ENCODE results near the gene GNA14.

Gene GNA14

GRCh38 chr9:77514886-77515711 is 133.0 kb downstream of the GNA14 start:
- H3K4me1 ChIP-seq (ENCODE audit: insufficient read depth, insufficient read length) = peaks cover 2% of the 10 kb centered on the region
- H3K9me3 ChIP-seq (ENCODE audit: insufficient read depth, low read length) = no peaks in the 10 kb centered on the region
- no peak for DNase-seq (ENCODE audit: low read depth, low spot score)
- no peaks in the 10 kb centered on the region for H3K27me3 ChIP-seq (ENCODE audit: insufficient read depth, insufficient read length)
- TF ChIP-seq SUZ12 (IDR thresholded peaks at IDR 0.05; ENCODE audit: extremely low read depth, insufficient read depth, insufficient read length) = no peak
- H3K4me3 ChIP-seq (ENCODE audit: insufficient read length, low read depth) = no peak overlapping the region
- H3K36me3 ChIP-seq (ENCODE audit: insufficient read depth, insufficient read length, low read length) = no peaks in the 10 kb centered on the region
- H3K9ac ChIP-seq (ENCODE audit: insufficient read length, low read depth) = no peak overlapping the region

GRCh38 chr9:77513457-77513856 is 134.7 kb downstream of the GNA14 start:
- Histone ChIP-seq H3K36me3 (ENCODE audit: insufficient read depth, insufficient read length, low read length) (no peaks in the 10 kb centered on the region), H3K9ac (ENCODE audit: insufficient read length, low read depth) (no peak overlapping the region), H3K4me3 (ENCODE audit: insufficient read length, low read depth) (no peak overlapping the region), H3K9me3 (ENCODE audit: insufficient read depth, low read length) (no peaks in the 10 kb centered on the region), H3K4me1 (ENCODE audit: insufficient read depth, insufficient read length) (peaks cover 2% of the 10 kb centered on the region), H3K27me3 (ENCODE audit: insufficient read depth, insufficient read length) (no peaks in the 10 kb centered on the region)
- no peak for DNase-seq (ENCODE audit: low read depth, low spot score)
- TF ChIP-seq SUZ12 (IDR thresholded peaks at IDR 0.05; ENCODE audit: extremely low read depth, insufficient read depth, insufficient read length) (no peak), YY1 (IDR thresholded peaks at IDR 0.05; ENCODE audit: insufficient read depth, insufficient read length) (no peak), ZNF274 (IDR thresholded peaks at IDR 0.05; ENCODE audit: low read depth, low read length) (no peak)

GRCh38 chr9:77512876-77513275 is 135.2 kb downstream of the GNA14 start:
- Histone ChIP-seq H3K27me3 (ENCODE audit: insufficient read depth, insufficient read length) (no peaks in the 10 kb centered on the region), H3K9ac (ENCODE audit: insufficient read length, low read depth) (no peak overlapping the region), H3K4me3 (ENCODE audit: insufficient read length, low read depth) (no peak overlapping the region), H3K4me1 (ENCODE audit: insufficient read depth, insufficient read length) (peaks cover 2% of the 10 kb centered on the region), H3K36me3 (ENCODE audit: insufficient read depth, insufficient read length, low read length) (no peaks in the 10 kb centered on the region), H3K9me3 (ENCODE audit: insufficient read depth, low read length) (no peaks in the 10 kb centered on the region)
- DNase-seq (ENCODE audit: low read depth, low spot score) = no peak
- TF ChIP-seq YY1 (IDR thresholded peaks at IDR 0.05; ENCODE audit: insufficient read depth, insufficient read length) (no peak), ZNF274 (IDR thresholded peaks at IDR 0.05; ENCODE audit: low read depth, low read length) (no peak), SUZ12 (IDR thresholded peaks at IDR 0.05; ENCODE audit: extremely low read depth, insufficient read depth, insufficient read length) (no peak)

GRCh38 chr9:77511525-77511924 is 136.6 kb downstream of the GNA14 start:
- Histone ChIP-seq H3K27me3 (ENCODE audit: insufficient read depth, insufficient read length) (no peaks in the 10 kb centered on the region), H3K36me3 (ENCODE audit: insufficient read depth, insufficient read length, low read length) (no peaks in the 10 kb centered on the region), H3K9ac (ENCODE audit: insufficient read length, low read depth) (no peak overlapping the region), H3K4me1 (ENCODE audit: insufficient read depth, insufficient read length) (peaks cover 2% of the 10 kb centered on the region), H3K4me3 (ENCODE audit: insufficient read length, low read depth) (no peak overlapping the region), H3K9me3 (ENCODE audit: insufficient read depth, low read length) (no peaks in the 10 kb centered on the region)
- no peak for DNase-seq (ENCODE audit: low read depth, low spot score)
- TF ChIP-seq ZNF274 (IDR thresholded peaks at IDR 0.05; ENCODE audit: low read depth, low read length) (no peak), SUZ12 (IDR thresholded peaks at IDR 0.05; ENCODE audit: extremely low read depth, insufficient read depth, insufficient read length) (no peak), YY1 (IDR thresholded peaks at IDR 0.05; ENCODE audit: insufficient read depth, insufficient read length) (no peak)

- no peaks in the 10 kb centered on the region for H3K9me3 ChIP-seq (ENCODE audit: insufficient read depth, low read length)
- DNase-seq (ENCODE audit: low read depth, low spot score) = no peak
- no peak overlapping the region for H3K9ac ChIP-seq (ENCODE audit: insufficient read length, low read depth)
- TF ChIP-seq ZNF274 (IDR thresholded peaks at IDR 0.05; ENCODE audit: low read depth, low read length) (no peak), YY1 (IDR thresholded peaks at IDR 0.05; ENCODE audit: insufficient read depth, insufficient read length) (no peak)
- no peak overlapping the region for H3K4me3 ChIP-seq (ENCODE audit: insufficient read length, low read depth)
- H3K27me3 ChIP-seq (ENCODE audit: insufficient read depth, insufficient read length) = no peaks in the 10 kb centered on the region
- H3K4me1 ChIP-seq (ENCODE audit: insufficient read depth, insufficient read length) = peaks cover 2% of the 10 kb centered on the region
- H3K36me3 ChIP-seq (ENCODE audit: insufficient read depth, insufficient read length, low read length) = no peaks in the 10 kb centered on the region
Observed at GRCh38 chr9:77510666-77511065, 137.5 kb downstream of the GNA14 start.

GRCh38 chr9:77508396-77508795 is 139.7 kb downstream of the GNA14 start:
- Histone ChIP-seq H3K4me1 (ENCODE audit: insufficient read depth, insufficient read length) (peaks cover 2% of the 10 kb centered on the region), H3K9ac (ENCODE audit: insufficient read length, low read depth) (no peak overlapping the region), H3K36me3 (ENCODE audit: insufficient read depth, insufficient read length, low read length) (no peaks in the 10 kb centered on the region), H3K9me3 (ENCODE audit: insufficient read depth, low read length) (no peaks in the 10 kb centered on the region), H3K27me3 (ENCODE audit: insufficient read depth, insufficient read length) (no peaks in the 10 kb centered on the region), H3K4me3 (ENCODE audit: insufficient read length, low read depth) (no peak overlapping the region)
- DNase-seq (ENCODE audit: low read depth, low spot score) = no peak
- TF ChIP-seq YY1 (IDR thresholded peaks at IDR 0.05; ENCODE audit: insufficient read depth, insufficient read length) = no peak
- TF ChIP-seq SUZ12 (IDR thresholded peaks at IDR 0.05; ENCODE audit: extremely low read depth, insufficient read depth, insufficient read length) = no peak
- no peak for TF ChIP-seq ZNF274 (IDR thresholded peaks at IDR 0.05; ENCODE audit: low read depth, low read length)

GRCh38 chr9:77507212-77507961 is 140.7 kb downstream of the GNA14 start:
- no peak for DNase-seq (ENCODE audit: low read depth, low spot score)
- H3K4me3 ChIP-seq (ENCODE audit: insufficient read length, low read depth) = no peak overlapping the region
- H3K4me1 ChIP-seq (ENCODE audit: insufficient read depth, insufficient read length) = peaks cover 2% of the 10 kb centered on the region
- H3K9ac ChIP-seq (ENCODE audit: insufficient read length, low read depth) = no peak overlapping the region
- no peaks in the 10 kb centered on the region for H3K9me3 ChIP-seq (ENCODE audit: insufficient read depth, low read length)
- no peak for TF ChIP-seq SUZ12 (IDR thresholded peaks at IDR 0.05; ENCODE audit: extremely low read depth, insufficient read depth, insufficient read length)
- no peak for TF ChIP-seq ZNF274 (IDR thresholded peaks at IDR 0.05; ENCODE audit: low read depth, low read length)
- H3K36me3 ChIP-seq (ENCODE audit: insufficient read depth, insufficient read length, low read length) = no peaks in the 10 kb centered on the region
- no peaks in the 10 kb centered on the region for H3K27me3 ChIP-seq (ENCODE audit: insufficient read depth, insufficient read length)
